Thoracic aorta (tissue), 2 donors: Measurements from ENCODE around the gene SNPH. TPM values are rescaled to one million over a fixed set of nuclear protein-coding genes. Genes with fewer than 3 reads are reported as not detected.

Source experiments
- ATAC-seq: fragments of 150-250 bp; one replicate; pipeline ENCODE4 v1.8.0; 2017; ENCODE audit warnings: low read depth; ENCODE audit not compliant: insufficient number of reproducible peaks, low FRiP score
- DNase-seq: peaks from one replicate; pipeline ENCODE4 v3.0.0-alpha.2; 2020; ENCODE audit warnings: low spot score
- H3K27ac ChIP-seq, 2 donors: fragments of 200-600 bp; sonication (generic); 1 replicate in 1 of 2; 2 replicates in 1 of 2; pipeline ENCODE4 v1.5.1; 2016; ENCODE audit warnings: mild to moderate bottlenecking in 2 of 2, moderate library complexity in 2 of 2
- H3K27me3 ChIP-seq: fragments of 200-600 bp; sonication (generic); replicated peaks from 2 replicates; pipeline ENCODE4 v1.6.0; 2016; ENCODE audit warnings: mild to moderate bottlenecking; ENCODE audit not compliant: insufficient read depth
- H3K36me3 ChIP-seq: fragments of 200-600 bp; sonication (generic); one replicate; pipeline ENCODE4 v1.5.1; 2016
- H3K4me1 ChIP-seq, 2 donors: fragments of 200-600 bp; sonication (generic); 1 replicate in 1 of 2; 2 replicates in 1 of 2; pipeline versions ENCODE4 v1.5.1 to v1.6.0; 2016; ENCODE audit warnings: low read depth in 2 of 2, mild to moderate bottlenecking in 1 of 2; ENCODE audit not compliant: control insufficient read depth in 1 of 2
- H3K4me3 ChIP-seq: fragments of 200-600 bp; sonication (generic); 2 replicates; pipeline ENCODE4 v1.5.1; 2016; ENCODE audit warnings: mild to moderate bottlenecking
- H3K9me3 ChIP-seq: fragments of 200-600 bp; sonication (generic); 2 replicates; pipeline ENCODE4 v1.5.1; 2016
- CTCF ChIP-seq: fragments of 200-600 bp; sonication (generic); IDR thresholded peaks from one replicate; pipeline ENCODE4 v1.5.1; 2019; ENCODE audit warnings: antibody characterized with exemption
- total RNA-seq, 2 donors: library from RNA; depleted of rRNA; stranded (reverse); fragments of >200 nt; gene quantifications; one replicate each; pipeline versions ENCODE4 v1.1.0 to v1.2.3, GENCODE V29; 2016

Gene SNPH
- total RNA-seq, 2 donors from 2014 or later, result 13.4 to 14.6 TPM

GRCh38 chr20:1225783-1226654 is 40.1 kb upstream of the SNPH start, which contains the start of gene RAD21L1:
Gene RAD21L1 (plus strand): TSS chr20:1226044. CDS start chr20:1228454, 2,410 bp downstream.
- Histone ChIP-seq H3K27me3 (peaks cover 11% of the 10 kb centered on the region), H3K4me1 (peaks cover 6 to 10% of the 10 kb centered on the region in 2 donors), H3K36me3 (no peaks in the 10 kb centered on the region), H3K4me3 (peak within 1 kb of the TSS; percentile 84), H3K9me3 (no peaks in the 10 kb centered on the region), H3K27ac (no peak within 1 kb of the TSS)
- no peak for TF ChIP-seq CTCF
- ATAC-seq (peak; percentile 50), DNase-seq (no peak)

- TF ChIP-seq CTCF, result no peak
- H3K27me3 ChIP-seq, result peaks cover 11% of the 10 kb centered on the region
- H3K4me1 ChIP-seq, result peaks cover 6 to 10% of the 10 kb centered on the region in 2 donors
- no peaks in the 10 kb centered on the region for H3K36me3 ChIP-seq
- no peak for ATAC-seq
- no peaks in the 10 kb centered on the region for H3K9me3 ChIP-seq
- no peak for DNase-seq
- no peak overlapping the region for H3K4me3 ChIP-seq
- H3K27ac ChIP-seq, result no peak overlapping the region
Observed at GRCh38 chr20:1229541-1229940, 36.6 kb upstream of the SNPH start.

- ATAC-seq, result no peak
- Histone ChIP-seq H3K9me3 (no peaks in the 10 kb centered on the region), H3K27me3 (peaks cover 11% of the 10 kb centered on the region), H3K4me3 (no peak overlapping the region), H3K4me1 (no peaks in the 10 kb centered on the region), H3K27ac (no peak overlapping the region), H3K36me3 (no peaks in the 10 kb centered on the region)
- no peak for DNase-seq
- TF ChIP-seq CTCF, result no peak
Observed at GRCh38 chr20:1232286-1233111, 33.6 kb upstream of the SNPH start.

- ATAC-seq (no peak), DNase-seq (no peak)
- Histone ChIP-seq H3K27ac (no peak overlapping the region), H3K4me3 (no peak overlapping the region), H3K4me1 (no peaks in the 10 kb centered on the region), H3K36me3 (no peaks in the 10 kb centered on the region), H3K27me3 (no peaks in the 10 kb centered on the region), H3K9me3 (no peaks in the 10 kb centered on the region)
- no peak for TF ChIP-seq CTCF
Observed at GRCh38 chr20:1240549-1240948, 25.5 kb upstream of the SNPH start.

GRCh38 chr20:1241456-1241855 is 24.6 kb upstream of the SNPH start:
- H3K9me3 ChIP-seq, result no peaks in the 10 kb centered on the region
- no peak for ATAC-seq

More at GRCh38 chr20:1241456-1241855, 24.6 kb upstream of the SNPH start:
- Histone ChIP-seq H3K4me1 (no peaks in the 10 kb centered on the region), H3K27ac (no peak overlapping the region), H3K36me3 (no peaks in the 10 kb centered on the region), H3K4me3 (no peak overlapping the region), H3K27me3 (no peaks in the 10 kb centered on the region)
- no peak for DNase-seq
- TF ChIP-seq CTCF, result no peak
